HepG2 (cell line): ENCODE results near the gene VGLL3. TPM values are rescaled to one million over a fixed set of nuclear protein-coding genes. Genes with fewer than 3 reads are reported as not detected.

Experiments used
- TOPORS ChIP-seq: sonication (generic); formaldehyde crosslinking; IDR thresholded peaks from 2 replicates; pipeline ENCODE4 v1.8.0; 2023; ENCODE audit warnings: mild to moderate bottlenecking, missing genetic modification reagents
- ZNF136 ChIP-seq: sonication (generic); formaldehyde crosslinking; IDR thresholded peaks from 2 replicates; pipeline ENCODE4 v1.8.1; 2022; ENCODE audit warnings: low read depth, mild to moderate bottlenecking, moderate library complexity, missing genetic modification reagents
- polyA plus RNA-seq, 8 experiments: library from polyadenylated mRNA; depleted of rRNA in 3 of 8; stranded (reverse) in 7 of 8; unstranded in 1 of 8; fragments of >200 nt; fragmentation: Illumina TruSeq in 4 of 8; extraction: Trizol in 4 of 8; gene quantifications; 2 replicates each; pipeline versions ENCODE4 v1.2.1 to v1.2.3, GENCODE V29; 2011 to 2016; ENCODE audit warnings: low read depth in 4 of 8, missing spikeins in 1 of 8, mixed read lengths in 1 of 8; ENCODE audit not compliant: insufficient read depth in 1 of 8
- total RNA-seq, 5 experiments: library from RNA; depleted of rRNA; stranded (reverse); fragments of >200 nt; fragmentation: Illumina TruSeq; extraction: Trizol; gene quantifications; 2 replicates each; pipeline ENCODE4 v1.2.3, GENCODE V29; 2016; ENCODE audit warnings: low read depth in 1 of 5
- TF ChIP-seq, protein P1 (sequence below), 2 experiments: IDR thresholded peaks; 2 replicates each; pipeline ENCODE4 v1.6.1; 2011 to 2012; ENCODE audit warnings: low read length in 2 of 2, borderline replicate concordance in 1 of 2, low read depth in 1 of 2, mild to moderate bottlenecking in 1 of 2, moderate library complexity in 1 of 2
- TF ChIP-seq, protein P2 (sequence below): sonication (generic); formaldehyde crosslinking; IDR thresholded peaks from 2 replicates; pipeline ENCODE4 v1.8.0; 2022; ENCODE audit warnings: mild to moderate bottlenecking, missing genetic modification reagents, borderline replicate concordance
- TF ChIP-seq, protein P3 (sequence below): sonication (generic); formaldehyde crosslinking; IDR thresholded peaks from 2 replicates; pipeline ENCODE4 v1.8.1; 2023; ENCODE audit warnings: mild to moderate bottlenecking, inconsistent platforms, moderate library complexity, missing genetic modification reagents, borderline replicate concordance

Gene VGLL3
- total and polyA plus RNA-seq, 2 of the 13 experiments (the other 11 are each of a cell fraction or from before 2014, with no cell fraction given), result 0.03 to 0.07 TPM

DNA sequence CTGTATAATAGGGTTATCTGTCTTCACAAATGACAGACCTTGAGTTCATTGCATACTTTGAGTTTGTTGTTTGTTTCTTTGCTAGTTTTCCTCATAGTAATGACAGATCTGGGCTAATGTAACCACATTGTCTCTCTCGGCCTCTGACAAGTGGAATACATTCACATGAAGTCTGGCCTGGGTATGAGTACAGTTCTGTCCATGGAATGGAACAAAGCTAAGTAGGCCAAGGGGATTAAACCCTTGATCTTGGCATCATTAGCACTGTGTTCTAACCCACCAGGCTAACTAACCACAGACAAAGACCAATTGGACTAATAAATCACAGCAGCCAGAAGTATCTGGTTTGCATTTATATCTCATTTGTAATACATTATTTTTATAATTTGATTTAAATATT lies 7.6 kb upstream of the VGLL3 start (continued):
- TF ChIP-seq, protein P1, sequence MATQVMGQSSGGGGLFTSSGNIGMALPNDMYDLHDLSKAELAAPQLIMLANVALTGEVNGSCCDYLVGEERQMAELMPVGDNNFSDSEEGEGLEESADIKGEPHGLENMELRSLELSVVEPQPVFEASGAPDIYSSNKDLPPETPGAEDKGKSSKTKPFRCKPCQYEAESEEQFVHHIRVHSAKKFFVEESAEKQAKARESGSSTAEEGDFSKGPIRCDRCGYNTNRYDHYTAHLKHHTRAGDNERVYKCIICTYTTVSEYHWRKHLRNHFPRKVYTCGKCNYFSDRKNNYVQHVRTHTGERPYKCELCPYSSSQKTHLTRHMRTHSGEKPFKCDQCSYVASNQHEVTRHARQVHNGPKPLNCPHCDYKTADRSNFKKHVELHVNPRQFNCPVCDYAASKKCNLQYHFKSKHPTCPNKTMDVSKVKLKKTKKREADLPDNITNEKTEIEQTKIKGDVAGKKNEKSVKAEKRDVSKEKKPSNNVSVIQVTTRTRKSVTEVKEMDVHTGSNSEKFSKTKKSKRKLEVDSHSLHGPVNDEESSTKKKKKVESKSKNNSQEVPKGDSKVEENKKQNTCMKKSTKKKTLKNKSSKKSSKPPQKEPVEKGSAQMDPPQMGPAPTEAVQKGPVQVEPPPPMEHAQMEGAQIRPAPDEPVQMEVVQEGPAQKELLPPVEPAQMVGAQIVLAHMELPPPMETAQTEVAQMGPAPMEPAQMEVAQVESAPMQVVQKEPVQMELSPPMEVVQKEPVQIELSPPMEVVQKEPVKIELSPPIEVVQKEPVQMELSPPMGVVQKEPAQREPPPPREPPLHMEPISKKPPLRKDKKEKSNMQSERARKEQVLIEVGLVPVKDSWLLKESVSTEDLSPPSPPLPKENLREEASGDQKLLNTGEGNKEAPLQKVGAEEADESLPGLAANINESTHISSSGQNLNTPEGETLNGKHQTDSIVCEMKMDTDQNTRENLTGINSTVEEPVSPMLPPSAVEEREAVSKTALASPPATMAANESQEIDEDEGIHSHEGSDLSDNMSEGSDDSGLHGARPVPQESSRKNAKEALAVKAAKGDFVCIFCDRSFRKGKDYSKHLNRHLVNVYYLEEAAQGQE (IDR thresholded peaks at IDR 0.05; ENCODE audit: borderline replicate concordance in 1 of 2, low read depth in 1 of 2, low read length in 2 of 2), result no peak
- TF ChIP-seq, protein P2, sequence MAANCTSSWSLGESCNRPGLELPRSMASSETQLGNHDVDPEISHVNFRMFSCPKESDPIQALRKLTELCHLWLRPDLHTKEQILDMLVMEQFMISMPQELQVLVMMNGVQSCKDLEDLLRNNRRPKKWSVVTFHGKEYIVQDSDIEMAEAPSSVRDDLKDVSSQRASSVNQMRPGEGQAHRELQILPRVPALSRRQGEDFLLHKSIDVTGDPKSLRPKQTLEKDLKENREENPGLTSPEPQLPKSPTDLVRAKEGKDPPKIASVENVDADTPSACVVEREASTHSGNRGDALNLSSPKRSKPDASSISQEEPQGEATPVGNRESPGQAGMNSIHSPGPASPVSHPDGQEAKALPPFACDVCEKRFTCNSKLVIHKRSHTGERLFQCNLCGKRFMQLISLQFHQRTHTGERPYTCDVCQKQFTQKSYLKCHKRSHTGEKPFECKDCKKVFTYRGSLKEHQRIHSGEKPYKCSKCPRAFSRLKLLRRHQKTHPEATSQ (CRISPR knock-in tag), result no peak
- no peak for TF ChIP-seq TOPORS (CRISPR knock-in tag)
- TF ChIP-seq, protein P3, sequence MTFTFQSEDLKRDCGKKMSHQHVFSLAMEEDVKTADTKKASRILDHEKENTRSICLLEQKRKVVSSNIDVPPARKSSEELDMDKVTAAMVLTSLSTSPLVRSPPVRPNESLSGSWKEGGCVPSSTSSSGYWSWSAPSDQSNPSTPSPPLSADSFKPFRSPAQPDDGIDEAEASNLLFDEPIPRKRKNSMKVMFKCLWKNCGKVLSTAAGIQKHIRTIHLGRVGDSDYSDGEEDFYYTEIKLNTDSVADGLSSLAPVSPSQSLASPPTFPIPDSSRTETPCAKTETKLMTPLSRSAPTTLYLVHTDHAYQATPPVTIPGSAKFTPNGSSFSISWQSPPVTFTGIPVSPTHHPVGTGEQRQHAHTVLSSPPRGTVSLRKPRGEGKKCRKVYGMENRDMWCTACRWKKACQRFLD, result no peak
- no peak for TF ChIP-seq ZNF136 (CRISPR knock-in tag)
